ENCODE data around the gene AGBL1. TPM values are rescaled to one million over a fixed set of nuclear protein-coding genes. Genes with fewer than 3 reads are reported as not detected.

The AGBL1 gene
- total and polyA plus RNA-seq, 2 donors (not counting 1 experiment from before 2014, with no cell fraction given): not detected

DNA sequence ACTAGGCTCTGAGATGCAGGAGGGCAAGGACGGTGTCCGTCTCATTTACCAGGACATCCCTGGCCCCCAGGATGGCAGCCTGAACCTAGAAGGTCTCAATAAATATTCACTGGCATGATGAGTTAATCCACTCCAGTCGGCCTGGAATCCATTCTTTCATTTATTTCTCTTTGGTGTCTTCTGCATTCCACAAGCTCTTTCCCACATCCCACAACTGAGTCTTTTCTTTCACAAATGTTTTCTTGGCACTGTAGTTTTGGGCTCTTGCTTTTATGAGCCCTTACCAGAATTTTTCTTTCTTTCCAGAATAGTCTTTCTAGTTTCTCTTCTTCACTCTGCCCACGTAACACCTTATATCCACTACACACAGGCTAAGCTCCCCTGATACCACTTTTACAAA, 778.0 kb downstream of the AGBL1 start:
- Histone ChIP-seq H3K79me2 (ENCODE audit: control insufficient read depth, insufficient read depth, low read length) (no peaks in the 10 kb centered on the region), H2AFZ (ENCODE audit: insufficient read depth, low read depth, low read length, poor library complexity, severe bottlenecking) (no peak overlapping the region), H3K9me3 (ENCODE audit: control extremely low read depth in 1 of 3, control insufficient read depth in 2 of 3, insufficient read depth in 1 of 3, low read length in 2 of 3) (no peaks in the 10 kb centered on the region), H3K9ac (ENCODE audit: low read length) (no peak overlapping the region), H3K4me1 (ENCODE audit: control insufficient read depth in 2 of 2, insufficient read depth in 2 of 2, low read length in 2 of 2) (no peaks in the 10 kb centered on the region), H3K36me3 (replicated peaks in 1 of 2; ENCODE audit: control extremely low read depth in 1 of 2, control insufficient read depth in 1 of 2, extremely low read depth in 1 of 2, insufficient read depth in 2 of 2, low read length in 1 of 2) (no peaks in the 10 kb centered on the region), H4K20me1 (ENCODE audit: control insufficient read depth, insufficient read depth, low read length, poor library complexity, severe bottlenecking) (no peaks in the 10 kb centered on the region), H3K4me3 (ENCODE audit: control extremely low read depth in 1 of 5, extremely low read depth in 1 of 5, insufficient read depth in 1 of 5, low read depth in 2 of 5, low read length in 4 of 5) (no peak overlapping the region), H3K4me2 (replicated peaks; ENCODE audit: low read depth, low read length, poor library complexity, severe bottlenecking) (no peak overlapping the region), H3K27ac (ENCODE audit: low read length in 2 of 2) (no peak overlapping the region), H3K27me3 (replicated peaks in 1 of 4; ENCODE audit: control extremely low read depth in 1 of 4, control insufficient read depth in 3 of 4, insufficient read depth in 4 of 4, low read length in 3 of 4) (no peaks in the 10 kb centered on the region)
- H3K27me3 Mint-ChIP-seq: no peaks in the 10 kb centered on the region
- H3K4me1 Mint-ChIP-seq: no peaks in the 10 kb centered on the region
- ATAC-seq (ENCODE audit: low read depth) (no peak), DNase-seq (no peak)
- intact Hi-C loops (cut with micrococcal nuclease): no loop called here
- WGBS (ENCODE audit: insufficient coverage): 90% methylated on average over 2 of the region's 4 CpGs
- H3K9me3 Mint-ChIP-seq (ENCODE audit: insufficient read depth): no peaks in the 10 kb centered on the region
- H3K27ac Mint-ChIP-seq: no peak overlapping the region
- CTCF ChIA-PET: no interaction called here
- no peak for TF ChIP-seq EZH2 (IDR thresholded peaks at IDR 0.05; ENCODE audit: borderline replicate concordance, insufficient read depth, low read depth, low read length, poor library complexity, severe bottlenecking)
- TF ChIP-seq CTCF (IDR thresholded peaks at IDR 0.05): no peak
- POLR2A ChIA-PET: no interaction called here
- H3K4me3 Mint-ChIP-seq: no peak overlapping the region

GRCh38 chr15:86863226-86863915, 783.7 kb downstream of the AGBL1 start:
- no peak for ATAC-seq (ENCODE audit: low read depth)
- H3K4me1 Mint-ChIP-seq: no peaks in the 10 kb centered on the region
- ChIA-PET POLR2A (no interaction called here), CTCF (no interaction called here)
- Histone ChIP-seq H3K9me3 (ENCODE audit: control extremely low read depth in 1 of 3, control insufficient read depth in 2 of 3, insufficient read depth in 1 of 3, low read length in 2 of 3) (no peaks in the 10 kb centered on the region), H4K20me1 (ENCODE audit: control insufficient read depth, insufficient read depth, low read length, poor library complexity, severe bottlenecking) (no peaks in the 10 kb centered on the region), H3K36me3 (replicated peaks in 1 of 2; ENCODE audit: control extremely low read depth in 1 of 2, control insufficient read depth in 1 of 2, extremely low read depth in 1 of 2, insufficient read depth in 2 of 2, low read length in 1 of 2) (no peaks in the 10 kb centered on the region), H3K4me2 (replicated peaks; ENCODE audit: low read depth, low read length, poor library complexity, severe bottlenecking) (no peak overlapping the region), H3K27ac (ENCODE audit: low read length in 2 of 2) (no peak overlapping the region), H3K4me3 (ENCODE audit: control extremely low read depth in 1 of 5, extremely low read depth in 1 of 5, insufficient read depth in 1 of 5, low read depth in 2 of 5, low read length in 4 of 5) (no peak overlapping the region), H2AFZ (ENCODE audit: insufficient read depth, low read depth, low read length, poor library complexity, severe bottlenecking) (no peak overlapping the region), H3K9ac (ENCODE audit: low read length) (no peak overlapping the region), H3K79me2 (ENCODE audit: control insufficient read depth, insufficient read depth, low read length) (no peaks in the 10 kb centered on the region), H3K27me3 (replicated peaks in 1 of 4; ENCODE audit: control extremely low read depth in 1 of 4, control insufficient read depth in 3 of 4, insufficient read depth in 4 of 4, low read length in 3 of 4) (no peaks in the 10 kb centered on the region), H3K4me1 (ENCODE audit: control insufficient read depth in 2 of 2, insufficient read depth in 2 of 2, low read length in 2 of 2) (no peaks in the 10 kb centered on the region)
- no peak overlapping the region for H3K4me3 Mint-ChIP-seq
- 92% methylated on average over 3 of the region's 4 CpGs for WGBS (ENCODE audit: insufficient coverage)
- TF ChIP-seq CTCF (IDR thresholded peaks at IDR 0.05): no peak
- no peak for TF ChIP-seq EZH2 (IDR thresholded peaks at IDR 0.05; ENCODE audit: borderline replicate concordance, insufficient read depth, low read depth, low read length, poor library complexity, severe bottlenecking)
- H3K9me3 Mint-ChIP-seq (ENCODE audit: insufficient read depth): no peaks in the 10 kb centered on the region
- intact Hi-C loops (cut with micrococcal nuclease): no loop called here
- DNase-seq: no peak
- H3K27ac Mint-ChIP-seq: no peak overlapping the region
- H3K27me3 Mint-ChIP-seq: no peaks in the 10 kb centered on the region

All from B cell (primary cell).